Measurements from ENCODE around the gene ECE2.

ECE2 gene

DNA sequence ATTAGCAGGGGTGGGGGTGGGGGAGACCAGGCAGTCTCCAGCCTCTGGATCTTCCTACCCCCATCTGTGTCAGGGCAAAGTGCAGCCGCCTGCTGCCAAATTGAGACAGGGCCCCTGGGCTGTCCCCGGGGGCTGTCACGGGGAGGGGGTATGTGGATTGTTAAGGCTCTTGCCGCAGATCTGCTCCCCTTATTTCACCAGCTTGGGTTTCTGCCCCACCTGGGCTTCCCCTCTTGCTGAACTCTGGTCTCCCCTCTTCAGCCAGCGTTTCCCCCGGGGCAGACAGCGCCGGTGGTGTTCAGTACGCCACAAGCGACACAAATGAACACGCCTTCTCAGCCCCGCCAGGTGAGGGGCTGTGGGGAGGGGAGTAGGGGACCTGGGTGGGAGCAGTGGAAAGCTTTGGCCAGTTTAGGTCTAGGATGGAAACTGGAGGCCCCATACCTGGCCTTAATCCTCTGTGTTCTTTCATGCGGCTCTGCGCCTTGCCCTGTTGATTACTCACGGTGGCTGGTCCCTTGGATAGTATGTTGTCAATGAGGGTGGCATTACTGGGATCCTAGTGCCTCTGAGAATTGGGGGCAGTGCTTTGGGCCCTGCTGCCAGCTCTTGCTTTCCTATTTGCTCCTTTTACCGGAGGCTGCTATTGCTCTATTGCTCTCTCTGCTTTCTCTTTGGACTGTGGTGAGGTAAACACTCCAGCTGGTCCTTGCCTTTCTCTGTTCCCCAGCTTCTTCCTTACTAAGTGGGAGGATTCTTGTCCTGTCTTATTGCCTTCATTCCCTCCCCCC lies 40.2 kb downstream of the ECE2 start:
- DNase-seq, result no peak

DNA sequence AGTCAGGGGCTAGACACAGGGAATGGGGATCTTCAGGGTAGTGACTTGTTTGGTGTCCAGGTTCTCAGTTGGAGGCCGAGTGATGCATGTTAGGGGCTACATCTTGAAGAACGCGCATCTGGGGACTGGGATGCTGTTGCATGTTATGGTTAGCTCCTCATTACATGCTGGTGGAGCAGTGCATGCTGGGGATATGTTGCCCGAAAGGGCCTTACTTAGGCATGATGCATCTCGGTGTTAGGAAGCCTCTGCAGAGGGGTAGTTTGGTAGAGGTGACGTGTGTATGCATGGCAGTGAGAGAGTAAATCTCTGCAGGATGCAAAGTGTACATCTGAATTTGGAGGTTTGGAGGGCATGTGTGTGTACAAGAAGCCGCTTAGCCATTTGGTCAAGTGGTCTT lies 41.0 kb downstream of the ECE2 start:
- no peak for DNase-seq

GRCh38 chr3:184317201-184317600 lies 41.4 kb downstream of the ECE2 start:
- no peak for DNase-seq

DNA sequence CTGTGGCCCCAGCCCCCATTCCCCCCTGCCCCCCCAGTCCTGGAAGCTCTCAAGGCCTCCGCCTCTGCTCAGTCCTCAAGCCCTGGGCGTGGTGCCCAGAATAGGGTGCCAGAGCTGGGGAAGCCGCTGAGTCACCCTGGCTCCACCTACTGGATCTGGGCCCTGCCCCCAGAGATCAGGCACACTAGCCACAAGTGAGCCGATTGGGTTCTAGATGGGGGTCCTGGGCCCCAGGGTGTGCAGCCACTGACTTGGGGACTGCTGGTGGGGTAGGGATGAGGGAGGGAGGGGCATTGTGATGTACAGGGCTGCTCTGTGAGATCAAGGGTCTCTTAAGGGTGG lies 44.3 kb downstream of the ECE2 start:
- DNase-seq, result peak; percentile 52 to 55

DNA sequence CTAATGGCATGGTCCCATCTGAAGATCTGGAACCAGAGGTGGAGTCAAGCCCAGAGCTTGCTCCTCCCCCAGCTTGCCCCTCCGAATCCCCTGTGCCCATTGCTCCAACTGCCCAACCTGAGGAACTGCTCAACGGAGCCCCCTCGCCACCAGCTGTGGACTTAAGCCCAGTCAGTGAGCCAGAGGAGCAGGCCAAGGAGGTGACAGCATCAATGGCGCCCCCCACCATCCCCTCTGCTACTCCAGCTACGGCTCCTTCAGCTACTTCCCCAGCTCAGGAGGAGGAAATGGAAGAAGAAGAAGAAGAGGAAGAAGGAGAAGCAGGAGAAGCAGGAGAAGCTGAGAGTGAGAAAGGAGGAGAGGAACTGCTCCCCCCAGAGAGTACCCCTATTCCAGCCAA lies 45.8 kb downstream of the ECE2 start:
- no peak for DNase-seq

- no peak for DNase-seq
Observed at GRCh38 chr3:184322731-184323487, 47.1 kb downstream of the ECE2 start.

- DNase-seq, result no peak
Observed at GRCh38 chr3:184323696-184324095, 47.9 kb downstream of the ECE2 start.

- DNase-seq, result no peak
Observed at GRCh38 chr3:184325269-184325668, 49.4 kb downstream of the ECE2 start.

DNA sequence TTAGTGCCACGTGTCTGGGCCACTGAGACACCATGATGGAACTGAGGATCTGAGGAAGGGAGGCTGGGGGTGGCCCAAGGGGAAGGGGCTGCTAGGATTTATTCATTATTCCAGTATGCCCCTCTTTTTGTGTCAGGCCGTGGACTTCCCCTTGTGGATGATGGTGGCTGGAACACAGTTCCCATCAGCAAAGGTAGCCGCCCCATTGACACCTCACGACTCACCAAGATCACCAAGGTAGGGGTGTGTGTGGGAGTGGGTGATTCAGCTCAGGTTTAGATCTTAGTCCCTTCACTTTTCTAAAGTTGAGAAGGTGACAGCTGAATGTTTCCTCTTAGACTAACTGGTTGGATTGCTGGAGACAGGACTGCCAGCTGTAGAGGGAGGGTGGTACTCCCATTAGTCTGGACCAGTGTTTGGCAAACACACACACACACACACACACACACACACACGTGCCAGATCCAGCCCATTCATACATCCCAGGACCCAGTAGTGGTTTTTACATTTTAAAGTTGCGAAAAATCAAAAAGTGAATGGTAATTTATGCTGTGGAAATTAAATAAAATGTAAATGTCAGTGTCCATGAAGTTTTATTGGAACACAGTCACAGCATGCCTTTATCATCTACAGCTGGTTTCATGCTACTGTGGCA lies 50.0 kb downstream of the ECE2 start:
- DNase-seq, result peak; percentile 40 to 49

GRCh38 chr3:184327171-184327570 lies 51.3 kb downstream of the ECE2 start:
- DNase-seq, result no peak

DNA sequence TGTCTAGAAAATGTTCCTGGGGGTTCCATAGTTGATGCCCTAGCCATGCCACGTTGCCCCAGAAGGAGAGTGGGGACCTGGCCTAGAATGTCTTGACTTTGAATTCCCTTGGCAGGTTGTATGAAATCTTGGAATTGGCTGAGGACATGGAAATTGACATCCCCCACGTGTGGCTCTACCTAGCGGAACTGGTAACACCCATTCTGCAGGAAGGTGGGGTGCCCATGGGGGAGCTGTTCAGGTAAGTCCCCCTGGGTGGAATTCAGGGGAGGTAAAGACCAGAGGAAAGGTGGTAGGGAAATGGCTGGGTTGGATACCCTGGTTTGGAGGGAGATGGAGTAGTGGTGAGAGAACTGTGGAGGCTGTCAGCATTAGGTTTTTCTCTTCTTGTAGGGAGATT lies 52.7 kb downstream of the ECE2 start:
- DNase-seq, result no peak

- DNase-seq, result no peak
Observed at GRCh38 chr3:184332370-184333090, 56.7 kb downstream of the ECE2 start.

GRCh38 chr3:184333190-184333589 lies 57.4 kb downstream of the ECE2 start:
- no peak for DNase-seq

GRCh38 chr3:184333700-184334099 lies 57.9 kb downstream of the ECE2 start:
- no peak for DNase-seq

DNA sequence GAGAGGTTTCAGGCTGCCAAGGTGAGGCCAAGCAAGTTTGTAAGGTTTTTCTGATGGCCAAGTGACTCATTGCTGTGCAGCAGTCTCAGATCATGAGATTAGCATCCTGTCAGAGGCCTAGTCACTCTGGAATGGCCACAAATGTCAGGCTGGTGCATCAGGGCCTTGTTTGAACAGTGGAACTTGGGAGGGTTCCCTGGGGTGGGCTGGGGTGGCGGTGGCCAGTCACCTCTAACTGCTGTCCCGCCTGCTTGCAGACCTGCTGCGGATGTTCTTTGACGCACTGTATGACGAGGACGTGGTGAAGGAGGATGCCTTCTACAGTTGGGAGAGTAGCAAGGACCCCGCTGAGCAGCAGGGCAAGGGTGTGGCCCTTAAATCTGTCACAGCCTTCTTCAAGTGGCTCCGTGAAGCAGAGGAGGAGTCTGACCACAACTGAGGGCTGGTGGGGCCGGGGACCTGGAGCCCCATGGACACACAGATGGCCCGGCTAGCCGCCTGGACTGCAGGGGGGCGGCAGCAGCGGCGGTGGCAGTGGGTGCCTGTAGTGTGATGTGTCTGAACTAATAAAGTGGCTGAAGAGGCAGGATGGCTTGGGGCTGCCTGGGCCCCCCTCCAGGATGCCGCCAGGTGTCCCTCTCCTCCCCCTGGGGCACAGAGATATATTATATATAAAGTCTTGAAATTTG lies 58.8 kb downstream of the ECE2 start:
- DNase-seq, result peak; percentile 20 to 37

DNA sequence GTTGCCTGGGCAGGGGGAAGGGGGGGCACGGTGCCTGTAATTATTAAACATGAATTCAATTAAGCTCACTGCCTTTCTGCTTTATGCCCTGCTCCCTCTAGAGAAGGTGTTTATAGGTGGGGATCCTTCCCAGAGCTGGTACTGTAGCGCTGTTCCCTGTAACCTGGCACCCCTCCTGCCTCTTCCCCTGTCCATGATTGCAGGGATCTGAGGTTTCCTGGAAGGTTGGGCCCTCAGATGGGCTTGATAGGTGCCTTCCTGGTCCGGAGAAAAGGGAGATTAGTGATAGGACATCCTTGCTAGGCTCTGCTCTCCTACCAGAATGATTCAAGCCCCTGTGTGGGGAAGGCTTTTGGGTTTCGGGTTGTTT lies 59.5 kb downstream of the ECE2 start:
- DNase-seq, result no peak

DNA sequence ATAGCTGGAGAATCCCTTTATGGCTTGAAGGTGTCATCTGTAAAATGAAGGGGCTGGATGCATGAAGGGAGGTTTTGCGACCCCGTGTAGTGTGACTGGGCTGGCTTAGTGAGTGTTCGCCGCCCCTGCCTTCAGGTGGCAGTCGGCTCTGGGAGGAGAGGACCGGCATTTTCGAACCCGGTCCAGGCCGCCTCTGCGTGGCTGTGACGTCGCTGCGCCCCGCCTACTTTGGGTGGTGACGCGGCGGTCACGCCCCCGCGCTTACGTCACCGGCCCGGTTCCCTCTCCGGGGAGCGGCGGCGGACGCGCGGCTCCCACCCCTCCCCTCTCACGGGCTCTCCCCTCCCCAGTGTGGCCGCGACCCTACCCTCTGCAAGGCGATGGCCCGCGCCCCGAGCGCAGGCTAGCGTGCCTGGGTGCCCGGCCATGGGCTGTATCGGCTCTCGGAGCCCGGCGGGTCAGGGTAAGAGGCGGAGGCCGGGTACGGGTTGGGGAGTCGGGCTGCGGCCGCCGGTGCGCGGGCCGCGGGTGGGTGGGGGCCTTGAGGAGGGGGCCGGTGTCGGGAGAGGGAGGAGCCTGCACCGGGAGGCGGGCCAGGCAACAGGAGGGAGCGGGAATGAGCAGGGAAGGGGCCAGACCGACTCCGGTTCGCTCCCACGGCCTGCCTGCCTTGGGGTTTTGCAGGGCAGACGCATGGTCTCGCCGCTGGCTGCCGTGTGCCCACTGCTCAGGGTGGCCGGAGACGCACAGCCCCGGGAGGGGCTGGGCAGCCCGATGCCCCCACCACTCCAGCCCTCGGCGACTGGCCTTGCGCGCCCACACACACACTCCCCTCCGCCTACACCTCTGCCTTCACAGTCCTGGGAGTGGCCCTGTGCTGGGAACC lies 60.1 kb downstream of the ECE2 start:
- DNase-seq, result peak; percentile 84

- DNase-seq, result no peak
Observed at GRCh38 chr3:184336547-184337398, 61.0 kb downstream of the ECE2 start.

GRCh38 chr3:184337399-184337714 lies 61.5 kb downstream of the ECE2 start, which contains the start of gene FAM131A:
FAM131A (plus strand) TSS chr3:184337600; CDS start chr3:184337631, 31 bp downstream.
- DNase-seq, result no peak

- DNase-seq, result no peak
Observed at GRCh38 chr3:184337981-184338380, 62.2 kb downstream of the ECE2 start.

GRCh38 chr3:184338511-184338945 lies 62.7 kb downstream of the ECE2 start:
- DNase-seq, result no peak

All from activated CD4-positive, alpha-beta T cell treated with anti-CD3 and anti-CD28 coated beads, Interleukin-2, amount 50 U/mL, for 4 hours (primary cell).